A673 (cell line): Measurements from ENCODE around the gene ADAMTSL1.

Source experiments
- CTCF ChIP-seq: fragments of 300-800, 200-600 bp; sonication (generic); conservative IDR thresholded peaks from 2 replicates; pipeline ENCODE4 v1.5.1; 2017; ENCODE audit warnings: low read depth, mild to moderate bottlenecking, antibody characterized with exemption, low read length, moderate library complexity, mixed read lengths
- EZH2 ChIP-seq: fragments of 200-600 bp; sonication (generic); IDR thresholded peaks from 2 replicates; pipeline ENCODE4 v1.6.1; 2017; ENCODE audit warnings: borderline replicate concordance, low read depth, mild to moderate bottlenecking, mixed read lengths, antibody characterized with exemption, low read length; ENCODE audit not compliant: poor library complexity, severe bottlenecking

GRCh38 chr9:18504707-18505106 lies 30.8 kb downstream of the ADAMTSL1 start:
- TF ChIP-seq CTCF (no peak), EZH2 (no peak)
